B cell (primary cell): Measurements from ENCODE around the gene G2E3. TPM values are rescaled to one million over a fixed set of nuclear protein-coding genes. Genes with fewer than 3 reads are reported as not detected.

ENCODE experiments used
- ATAC-seq: fragments of 200-7000 bp; cut with Tn5 transposase; one replicate; pipeline ENCODE4 v1.10.0; 2021; ENCODE audit warnings: low read depth, mild to moderate bottlenecking, moderate number of reproducible peaks, moderate library complexity
- CTCF ChIA-PET: fragments of 350-600 bp; sonication (Branson Sonifier 250); formaldehyde crosslinking; loops from one replicate; lab custom pipeline; 2021; ENCODE audit warnings: antibody characterized with exemption, inconsistent platforms; lab: Charles Lee
- POLR2A ChIA-PET: fragments of 350-600 bp; sonication (Branson Sonifier 250); formaldehyde crosslinking; loops from one replicate; lab custom pipeline; 2021; ENCODE audit warnings: antibody characterized with exemption; lab: Charles Lee
- DNase-seq: peaks from one replicate; pipeline ENCODE4 v3.0.0; 2013
- H2AFZ ChIP-seq: 2 replicates; pipeline ENCODE4 v1.6.1; 2012; ENCODE audit warnings: mild to moderate bottlenecking, low read depth, low read length; ENCODE audit not compliant: insufficient read depth, poor library complexity, severe bottlenecking
- H3K27ac ChIP-seq, 2 donors: 1 replicate in 1 of 2; 2 replicates in 1 of 2; pipeline ENCODE4 v1.5.1; 2012 to 2013; ENCODE audit warnings: low read length in 2 of 2, mild to moderate bottlenecking in 2 of 2, moderate library complexity in 1 of 2
- H3K27me3 ChIP-seq, 4 experiments: fragments of 200-600 bp in 1 of 4; sonication (generic) in 1 of 4; replicated peaks in 1 of 4; 1 replicate in 2 of 4; 2 replicates in 2 of 4; pipeline versions ENCODE4 v1.6.1 to v1.7.0; 2013 to 2016; ENCODE audit warnings: low read length in 3 of 4, mild to moderate bottlenecking in 2 of 4, mixed read lengths in 1 of 4, moderate library complexity in 1 of 4; ENCODE audit not compliant: insufficient read depth in 4 of 4, control insufficient read depth in 3 of 4; ENCODE audit errors: control extremely low read depth in 1 of 4
- H3K36me3 ChIP-seq, 2 experiments: replicated peaks in 1 of 2; 1 replicate in 1 of 2; 2 replicates in 1 of 2; pipeline versions ENCODE4 v1.6.1 to v1.7.1; 2013; ENCODE audit warnings: low read length in 1 of 2; ENCODE audit not compliant: insufficient read depth in 2 of 2, control insufficient read depth in 1 of 2; ENCODE audit errors: control extremely low read depth in 1 of 2, extremely low read depth in 1 of 2
- H3K4me1 ChIP-seq, 2 donors: fragments of 200-600 bp in 1 of 2; sonication (generic) in 1 of 2; 1 replicate in 1 of 2; 2 replicates in 1 of 2; pipeline versions ENCODE4 v1.5.1 to v1.6.1; 2013 to 2017; ENCODE audit warnings: low read length in 2 of 2; ENCODE audit not compliant: control insufficient read depth in 2 of 2, insufficient read depth in 2 of 2
- H3K4me2 ChIP-seq: replicated peaks from 2 replicates; pipeline ENCODE3; 2012; ENCODE audit warnings: mild to moderate bottlenecking, low read depth, low read length; ENCODE audit not compliant: poor library complexity, severe bottlenecking
- H3K4me3 ChIP-seq, 5 experiments: fragments of 200-600 bp in 1 of 5; sonication (generic) in 1 of 5; 1 replicate in 3 of 5; 2 replicates in 2 of 5; pipeline versions ENCODE4 v1.5.1 to v1.7.0; 2011 to 2016; ENCODE audit warnings: low read length in 4 of 5, mild to moderate bottlenecking in 4 of 5, low read depth in 2 of 5, control low read depth in 1 of 5, moderate library complexity in 1 of 5; ENCODE audit not compliant: insufficient read depth in 1 of 5; ENCODE audit errors: control extremely low read depth in 1 of 5, extremely low read depth in 1 of 5
- H3K79me2 ChIP-seq: fragments of 200-600 bp; sonication (generic); one replicate; pipeline ENCODE4 v1.6.0; 2016; ENCODE audit warnings: low read length; ENCODE audit not compliant: control insufficient read depth, insufficient read depth
- H3K9ac ChIP-seq: fragments of 200-600 bp; sonication (generic); 2 replicates; pipeline ENCODE4 v1.6.1; 2017; ENCODE audit warnings: mild to moderate bottlenecking, low read length, moderate library complexity
- H3K9me3 ChIP-seq, 3 donors: one replicate each; pipeline versions ENCODE4 v1.6.1 to v1.7.1; 2013; ENCODE audit warnings: low read length in 2 of 3; ENCODE audit not compliant: control insufficient read depth in 2 of 3, insufficient read depth in 1 of 3; ENCODE audit errors: control extremely low read depth in 1 of 3
- H4K20me1 ChIP-seq: 2 replicates; pipeline ENCODE4 v1.6.0; 2012; ENCODE audit warnings: mild to moderate bottlenecking, low read length; ENCODE audit not compliant: insufficient read depth, control insufficient read depth, poor library complexity, severe bottlenecking
- H3K27ac Mint-ChIP-seq: one replicate; pipeline ENCODE4 v1.8.0; 2021; ENCODE audit warnings: mixed read lengths
- H3K27me3 Mint-ChIP-seq: one replicate; pipeline ENCODE4 v1.8.0; 2021; ENCODE audit warnings: mixed read lengths
- H3K4me1 Mint-ChIP-seq: one replicate; pipeline ENCODE4 v1.8.0; 2021; ENCODE audit warnings: mixed read lengths
- H3K4me3 Mint-ChIP-seq: one replicate; pipeline ENCODE4 v1.8.0; 2021; ENCODE audit warnings: mixed read lengths
- H3K9me3 Mint-ChIP-seq: one replicate; pipeline ENCODE4 v1.8.0; 2022; ENCODE audit warnings: mixed read lengths; ENCODE audit not compliant: insufficient read depth
- CTCF ChIP-seq: fragments of 200-600 bp; IDR thresholded peaks from one replicate; pipeline ENCODE4 v1.8.0; 2022; ENCODE audit warnings: antibody characterized with exemption, mild to moderate bottlenecking
- EZH2 ChIP-seq: IDR thresholded peaks from 2 replicates; pipeline ENCODE4 v1.6.1; 2012; ENCODE audit warnings: borderline replicate concordance, low read depth, mild to moderate bottlenecking, moderate library complexity, low read length; ENCODE audit not compliant: insufficient read depth, poor library complexity, severe bottlenecking
- WGBS: methylation state at CpG from one replicate; pipeline ENCODE4 v1.1.5; 2013; ENCODE audit warnings: missing lambda C conversion rate; ENCODE audit not compliant: insufficient coverage; 5-methylcytosine and 5-hydroxymethylcytosine counted together
- intact Hi-C: fragments of 100-400 bp; cut with micrococcal nuclease; formaldehyde crosslinking; loops from one replicate; pipeline ENCODE4 v1.10.0; 2022
- polyA plus RNA-seq: library from polyadenylated mRNA; depleted of rRNA; stranded (reverse); fragments of >200 nt; gene quantifications from 2 replicates; pipeline ENCODE4 v1.2.3, GENCODE V29; 2012
- total RNA-seq, 2 donors: library from RNA; stranded (reverse); fragments of 120-200 nt in 1 of 2; gene quantifications; 1 replicate in 1 of 2; 2 replicates in 1 of 2; pipeline versions ENCODE4 v1.2.3 to v1.2.4, GENCODE V29; 2013 to 2022

G2E3 gene
- total and polyA plus RNA-seq, 2 donors (not counting 1 experiment from before 2014, with no cell fraction given) = 6.2 to 29.2 TPM

GRCh38 chr14:30607156-30607780 is 48.3 kb downstream of the G2E3 start:
- ChIA-PET POLR2A (no interaction called here), CTCF (no interaction called here)
- no peaks in the 10 kb centered on the region for H3K9me3 ChIP-seq
- no peak overlapping the region for H3K4me2 ChIP-seq
- H3K4me3 ChIP-seq = no peak overlapping the region
- no peaks in the 10 kb centered on the region for H3K27me3 ChIP-seq
- no peak overlapping the region for H3K9ac ChIP-seq
- WGBS = no CpG with 5 or more reads among the region's 1 CpG
- Mint-ChIP-seq H3K27ac (no peak overlapping the region), H3K4me3 (no peak overlapping the region), H3K9me3 (no peaks in the 10 kb centered on the region), H3K4me1 (peaks cover 2% of the 10 kb centered on the region), H3K27me3 (no peaks in the 10 kb centered on the region)
- H3K4me1 ChIP-seq = no peaks in the 10 kb centered on the region
- no peak overlapping the region for H2AFZ ChIP-seq
- ATAC-seq (no peak), DNase-seq (no peak)
- peaks cover 0 to 31% of the 10 kb centered on the region in 2 experiments for H3K36me3 ChIP-seq
- TF ChIP-seq EZH2 (no peak), CTCF (no peak)
- no peak overlapping the region for H3K27ac ChIP-seq
- intact Hi-C loops = no loop called here
- H4K20me1 ChIP-seq = no peaks in the 10 kb centered on the region
- H3K79me2 ChIP-seq = no peaks in the 10 kb centered on the region

GRCh38 chr14:30608533-30609006 is 49.6 kb downstream of the G2E3 start:
- no peak overlapping the region for H3K27ac Mint-ChIP-seq
- no peaks in the 10 kb centered on the region for H3K9me3 Mint-ChIP-seq
- DNase-seq = no peak
- H3K4me3 Mint-ChIP-seq = no peak overlapping the region
- no peaks in the 10 kb centered on the region for H3K79me2 ChIP-seq
- peaks cover 2% of the 10 kb centered on the region for H3K4me1 Mint-ChIP-seq
- ATAC-seq = no peak
- H3K9ac ChIP-seq = no peak overlapping the region
- CTCF ChIA-PET = no interaction called here
- TF ChIP-seq EZH2 = no peak
- no peak for TF ChIP-seq CTCF
- H3K27me3 Mint-ChIP-seq = no peaks in the 10 kb centered on the region
- no peak overlapping the region for H3K27ac ChIP-seq
- H3K4me2 ChIP-seq = no peak overlapping the region
- 100% methylated on average over 1 of the region's 5 CpGs for WGBS
- H4K20me1 ChIP-seq = no peaks in the 10 kb centered on the region
- H2AFZ ChIP-seq = no peak overlapping the region
- H3K9me3 ChIP-seq = no peaks in the 10 kb centered on the region
- intact Hi-C loops = no loop called here
- H3K27me3 ChIP-seq = no peaks in the 10 kb centered on the region
- no peaks in the 10 kb centered on the region for H3K4me1 ChIP-seq
- H3K36me3 ChIP-seq = peaks cover 0 to 26% of the 10 kb centered on the region in 2 experiments
- no peak overlapping the region for H3K4me3 ChIP-seq
- POLR2A ChIA-PET = no interaction called here
